SK-N-SH (cell line): Measurements from ENCODE around the gene BEGAIN. TPM values are rescaled to one million over a fixed set of nuclear protein-coding genes. Genes with fewer than 3 reads are reported as not detected.

Experiments
- CTCF ChIA-PET: fragments of 300-600, 350-600 bp; formaldehyde crosslinking; extraction: SDS; loops from one replicate; lab custom pipeline; 2021; lab: Yijun Ruan, JAX
- POLR2A ChIA-PET: fragments of 350-600 bp; sonication (Branson Sonifier 250); formaldehyde crosslinking; extraction: SDS; loops from one replicate; lab custom pipeline; 2020; ENCODE audit warnings: antibody characterized with exemption, inconsistent platforms; lab: Yijun Ruan, JAX
- DNase-seq: peaks from one replicate; pipeline ENCODE4 v3.0.0; 2012
- H2AFZ ChIP-seq: fragments of 200-600 bp; sonication (generic); 2 replicates; pipeline ENCODE4 v1.8.1; 2016; ENCODE audit warnings: antibody characterized with exemption, mild to moderate bottlenecking, low read depth
- H3F3A ChIP-seq: fragments of 200-600 bp; sonication (generic); replicated peaks from 2 replicates; pipeline ENCODE3; 2016; ENCODE audit warnings: antibody characterized with exemption, mild to moderate bottlenecking; ENCODE audit not compliant: insufficient read depth
- H3K27ac ChIP-seq, 2 experiments: fragments of 200-500 bp in 1 of 2; fragments of 200-600 bp in 1 of 2; sonication (Bioruptor generic) in 1 of 2; sonication (generic), shearing (Covaris generic) in 1 of 2; 2 replicates each; pipeline versions ENCODE4 v1.5.1 to v1.6.1; 2014 to 2016; ENCODE audit warnings: low read depth in 2 of 2, inconsistent platforms in 1 of 2, low read length in 1 of 2, mild to moderate bottlenecking in 1 of 2, mixed read lengths in 1 of 2
- H3K27me3 ChIP-seq: fragments of 200-600 bp; sonication (generic), shearing (Covaris generic); 2 replicates; pipeline ENCODE4 v1.6.1; 2016; ENCODE audit warnings: mixed run types; ENCODE audit not compliant: insufficient read depth
- H3K36me3 ChIP-seq, 2 experiments: fragments of 200-500 bp in 1 of 2; fragments of 200-600 bp in 1 of 2; sonication (Bioruptor generic) in 1 of 2; sonication (generic) in 1 of 2; replicated peaks in 1 of 2; 2 replicates each; pipeline versions ENCODE3 to v1.5.1; 2014 to 2016; ENCODE audit warnings: low read length in 1 of 2, mild to moderate bottlenecking in 1 of 2; ENCODE audit not compliant: insufficient read depth in 2 of 2, control insufficient read depth in 1 of 2
- H3K4me1 ChIP-seq, 2 experiments: fragments of 200-500 bp in 1 of 2; fragments of 200-600 bp in 1 of 2; sonication (Bioruptor generic) in 1 of 2; sonication (generic), shearing (Covaris generic) in 1 of 2; 2 replicates each; pipeline versions ENCODE4 v1.5.1 to v1.6.1; 2014 to 2016; ENCODE audit warnings: low read depth in 1 of 2, low read length in 1 of 2, mixed run types in 1 of 2; ENCODE audit not compliant: insufficient read depth in 2 of 2, control insufficient read depth in 1 of 2
- H3K4me2 ChIP-seq: fragments of 200-600 bp; sonication (generic), shearing (Covaris generic); 2 replicates; pipeline ENCODE4 v1.6.1; 2017; ENCODE audit warnings: mixed run types
- H3K4me3 ChIP-seq, 2 experiments: fragments of 200-500 bp in 1 of 2; fragments of 200-600 bp in 1 of 2; sonication (Bioruptor generic) in 1 of 2; sonication (generic), shearing (Covaris generic) in 1 of 2; 2 replicates each; pipeline versions ENCODE4 v1.5.1 to v1.8.1; 2014 to 2016; ENCODE audit warnings: low read depth in 2 of 2, inconsistent platforms in 1 of 2, low read length in 1 of 2, mild to moderate bottlenecking in 1 of 2, mixed read lengths in 1 of 2, moderate library complexity in 1 of 2
- H3K79me2 ChIP-seq: fragments of 200-600 bp; sonication (generic); 2 replicates; pipeline ENCODE4 v1.8.1; 2017; ENCODE audit warnings: mild to moderate bottlenecking; ENCODE audit not compliant: insufficient read depth
- H3K9ac ChIP-seq: fragments of 200-600 bp; sonication (generic); 2 replicates; pipeline ENCODE4 v1.6.1; 2017; ENCODE audit warnings: mixed run types
- H3K9me2 ChIP-seq: fragments of 200-600 bp; sonication (generic); 2 replicates; pipeline ENCODE4 v1.6.1; 2017; ENCODE audit warnings: mixed run types
- H3K9me3 ChIP-seq: fragments of 200-600 bp; sonication (generic); 2 replicates; pipeline ENCODE4 v1.6.1; 2017; ENCODE audit warnings: mixed run types, mild to moderate bottlenecking, moderate library complexity
- H4K20me1 ChIP-seq: fragments of 200-600 bp; sonication (generic); 2 replicates; pipeline ENCODE4 v1.6.1; 2017; ENCODE audit warnings: mild to moderate bottlenecking, mixed run types; ENCODE audit not compliant: insufficient read depth
- CHD2 ChIP-seq: fragments of 150-350 bp; IDR thresholded peaks from 2 replicates; pipeline ENCODE4 v1.6.1; 2018; ENCODE audit warnings: low read length; ENCODE audit not compliant: partially characterized antibody
- ELF1 ChIP-seq: IDR thresholded peaks from 2 replicates; pipeline ENCODE4 v1.4.0; 2012
- EZH2phosphoT487 ChIP-seq: fragments of 200-600 bp; sonication (generic); IDR thresholded peaks from 2 replicates; pipeline ENCODE4 v1.6.1; 2017; ENCODE audit warnings: low read depth, mixed run types, mild to moderate bottlenecking, antibody characterized with exemption, moderate library complexity, borderline replicate concordance
- FOSL2 ChIP-seq: IDR thresholded peaks from 2 replicates; pipeline ENCODE4 v1.4.0; 2012; ENCODE audit warnings: low read depth, mild to moderate bottlenecking, moderate library complexity, borderline replicate concordance
- FOXJ3 ChIP-seq: sonication (generic); formaldehyde crosslinking; IDR thresholded peaks from 2 replicates; pipeline ENCODE4 v1.5.1; 2020; ENCODE audit warnings: mild to moderate bottlenecking, missing genetic modification reagents
- FOXM1 ChIP-seq: IDR thresholded peaks from 2 replicates; pipeline ENCODE4 v1.4.0; 2012; ENCODE audit warnings: low read depth, mild to moderate bottlenecking
- GATA2 ChIP-seq: sonication (generic); formaldehyde crosslinking; IDR thresholded peaks from 2 replicates; pipeline ENCODE4 v1.5.0; 2020; ENCODE audit warnings: mild to moderate bottlenecking, missing genetic modification reagents
- IRF3 ChIP-seq: fragments of 150-350 bp; IDR thresholded peaks from 2 replicates; pipeline ENCODE4 v1.6.1; 2016; ENCODE audit warnings: mild to moderate bottlenecking, low read depth, low read length
- JUND ChIP-seq: IDR thresholded peaks from 2 replicates; pipeline ENCODE4 v1.4.0; 2012
- NRF1 ChIP-seq: IDR thresholded peaks from 2 replicates; pipeline ENCODE4 v1.6.1; 2012; ENCODE audit warnings: low read depth, mild to moderate bottlenecking, low read length
- REST ChIP-seq: IDR thresholded peaks from 2 replicates; pipeline ENCODE4 v1.6.1; 2012; ENCODE audit warnings: mild to moderate bottlenecking, low read depth, low read length, moderate library complexity
- SIN3A ChIP-seq: IDR thresholded peaks from 2 replicates; pipeline ENCODE4 v1.6.1; 2012; ENCODE audit warnings: low read depth, mild to moderate bottlenecking, low read length, moderate library complexity, borderline replicate concordance
- SMC3 ChIP-seq: IDR thresholded peaks from 2 replicates; pipeline ENCODE4 v1.6.1; 2012; ENCODE audit warnings: low read depth, low read length, improper control_type of control experiment
- TEAD4 ChIP-seq: IDR thresholded peaks from 2 replicates; pipeline ENCODE4 v1.4.0; 2012; ENCODE audit warnings: mild to moderate bottlenecking, borderline replicate concordance; ENCODE audit not compliant: insufficient read depth
- WGBS: methylation state at CpG from one replicate; pipeline ENCODE4 v1.1.6; 2017; ENCODE audit warnings: low lambda C conversion rate; 5-methylcytosine and 5-hydroxymethylcytosine counted together
- polyA plus RNA-seq, 3 experiments: library from polyadenylated mRNA; depleted of rRNA; stranded (reverse); fragments of >200 nt; gene quantifications; 2 replicates each; pipeline ENCODE4 v1.2.3, GENCODE V29; 2012
- TF ChIP-seq, protein P1 (sequence below): IDR thresholded peaks from 2 replicates; pipeline ENCODE4 v1.4.0; 2012; ENCODE audit warnings: low read depth, borderline replicate concordance

BEGAIN gene
- polyA plus RNA-seq, 1 of the 3 experiments (the other 2 are of a cell fraction): 4.2 TPM

- TF ChIP-seq SIN3A (no peak), NRF1 (no peak), FOXJ3 (no peak), EZH2phosphoT487 (no peak), JUND (no peak), REST (no peak), ELF1 (no peak), SMC3 (no peak), FOSL2 (no peak), FOXM1 (no peak), GATA2 (CRISPR knock-in tag) (no peak), IRF3 (no peak), CHD2 (no peak), TEAD4 (no peak)
- TF ChIP-seq, protein P1, sequence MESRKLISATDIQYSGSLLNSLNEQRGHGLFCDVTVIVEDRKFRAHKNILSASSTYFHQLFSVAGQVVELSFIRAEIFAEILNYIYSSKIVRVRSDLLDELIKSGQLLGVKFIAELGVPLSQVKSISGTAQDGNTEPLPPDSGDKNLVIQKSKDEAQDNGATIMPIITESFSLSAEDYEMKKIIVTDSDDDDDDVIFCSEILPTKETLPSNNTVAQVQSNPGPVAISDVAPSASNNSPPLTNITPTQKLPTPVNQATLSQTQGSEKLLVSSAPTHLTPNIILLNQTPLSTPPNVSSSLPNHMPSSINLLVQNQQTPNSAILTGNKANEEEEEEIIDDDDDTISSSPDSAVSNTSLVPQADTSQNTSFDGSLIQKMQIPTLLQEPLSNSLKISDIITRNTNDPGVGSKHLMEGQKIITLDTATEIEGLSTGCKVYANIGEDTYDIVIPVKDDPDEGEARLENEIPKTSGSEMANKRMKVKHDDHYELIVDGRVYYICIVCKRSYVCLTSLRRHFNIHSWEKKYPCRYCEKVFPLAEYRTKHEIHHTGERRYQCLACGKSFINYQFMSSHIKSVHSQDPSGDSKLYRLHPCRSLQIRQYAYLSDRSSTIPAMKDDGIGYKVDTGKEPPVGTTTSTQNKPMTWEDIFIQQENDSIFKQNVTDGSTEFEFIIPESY: no peak
- peaks cover 0 to 7% of the 10 kb centered on the region in 2 experiments; a peak in 1 of 4 replicates for H3K4me1 ChIP-seq
- WGBS: 86% methylated on average over 3 of the region's 5 CpGs
- ChIA-PET POLR2A (no interaction called here), CTCF (no interaction called here)
- no peak for DNase-seq
- no peaks in the 10 kb centered on the region for H3F3A ChIP-seq
- H3K27me3 ChIP-seq: peaks cover 8% of the 10 kb centered on the region; the same call in 1 of the 2 replicates
- H4K20me1 ChIP-seq: no peaks in the 10 kb centered on the region
- no peaks in the 10 kb centered on the region for H3K9me2 ChIP-seq
- no peak overlapping the region for H3K4me2 ChIP-seq
- no peaks in the 10 kb centered on the region for H3K79me2 ChIP-seq
- no peak overlapping the region for H3K9ac ChIP-seq
- H3K4me3 ChIP-seq: no peak overlapping the region
- no peaks in the 10 kb centered on the region for H3K36me3 ChIP-seq
- H3K9me3 ChIP-seq: no peaks in the 10 kb centered on the region
- no peak overlapping the region for H3K27ac ChIP-seq
- H2AFZ ChIP-seq: no peak overlapping the region
Measured at GRCh38 chr14:100594625-100594951, 7.4 kb upstream of the BEGAIN start.
